Stimulated activated CD4-positive, alpha-beta T cell treated with anti-CD3 and anti-CD28 coated beads, Interleukin-2, amount 100 ng/mL, for 24 hours (primary cell): ENCODE results near the gene TEF.
"Not testable (repeated sequence)": the region's sequence is repeated elsewhere in the genome, so short reads cannot be mapped to it uniquely, and the experiment has no call there.

Experiments
- DNase-seq, 2 donors: peaks; one replicate each; pipeline ENCODE4 v3.0.0-alpha.2; 2020

Gene TEF

DNA sequence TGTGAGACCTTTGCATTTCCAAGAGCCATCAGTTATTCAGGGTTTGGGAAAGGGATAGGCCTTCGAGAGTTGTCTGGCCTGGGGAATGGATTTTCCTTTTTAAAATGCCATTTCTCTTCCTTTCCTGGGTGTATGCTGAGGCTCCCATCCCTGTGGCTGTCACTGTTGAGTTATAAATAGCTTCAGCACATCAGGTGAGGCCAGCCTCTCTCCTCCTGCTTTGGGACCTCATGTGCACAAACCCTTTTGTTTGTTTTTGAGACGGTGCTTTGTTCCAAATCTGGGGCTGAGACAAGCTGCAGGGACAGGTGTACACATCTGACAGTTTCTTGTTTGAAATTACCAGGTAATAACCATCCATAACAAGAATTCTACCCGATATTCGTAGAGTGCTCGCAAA lies 1.3 kb downstream of the TEF start:
- DNase-seq = no peak

DNA sequence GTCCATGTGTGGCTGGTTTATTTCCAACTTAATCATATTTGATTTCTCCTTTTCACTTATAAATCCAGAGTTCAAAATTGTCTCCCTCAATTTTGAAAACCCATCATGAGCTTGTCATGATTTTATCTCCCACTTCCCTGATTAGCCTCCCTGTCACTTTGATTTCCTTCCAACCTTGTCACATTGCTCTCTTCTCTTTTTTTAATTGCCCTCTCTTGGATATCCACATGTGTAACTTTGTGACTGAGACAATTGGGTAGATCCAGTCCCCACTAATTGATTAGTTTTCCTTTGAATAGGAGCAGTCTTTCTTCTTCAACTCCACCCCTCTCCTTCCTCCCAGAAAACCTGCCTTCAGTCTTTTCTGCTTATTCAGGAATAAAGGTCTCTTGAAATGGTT lies 2.4 kb downstream of the TEF start:
- DNase-seq = no peak

DNA sequence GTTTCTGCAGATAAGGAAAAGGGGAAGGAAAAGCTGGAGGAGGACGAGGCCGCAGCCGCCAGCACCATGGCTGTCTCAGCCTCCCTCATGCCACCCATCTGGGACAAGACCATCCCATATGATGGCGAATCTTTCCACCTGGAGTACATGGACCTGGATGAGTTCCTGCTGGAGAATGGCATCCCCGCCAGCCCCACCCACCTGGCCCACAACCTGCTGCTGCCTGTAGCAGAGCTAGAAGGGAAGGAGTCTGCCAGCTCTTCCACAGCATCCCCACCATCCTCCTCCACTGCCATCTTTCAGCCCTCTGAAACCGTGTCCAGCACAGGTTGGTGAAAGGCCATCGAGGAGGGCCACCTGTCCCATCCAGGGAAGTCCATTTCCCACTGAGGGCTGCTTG lies 5.6 kb downstream of the TEF start:
- no peak for DNase-seq

DNA sequence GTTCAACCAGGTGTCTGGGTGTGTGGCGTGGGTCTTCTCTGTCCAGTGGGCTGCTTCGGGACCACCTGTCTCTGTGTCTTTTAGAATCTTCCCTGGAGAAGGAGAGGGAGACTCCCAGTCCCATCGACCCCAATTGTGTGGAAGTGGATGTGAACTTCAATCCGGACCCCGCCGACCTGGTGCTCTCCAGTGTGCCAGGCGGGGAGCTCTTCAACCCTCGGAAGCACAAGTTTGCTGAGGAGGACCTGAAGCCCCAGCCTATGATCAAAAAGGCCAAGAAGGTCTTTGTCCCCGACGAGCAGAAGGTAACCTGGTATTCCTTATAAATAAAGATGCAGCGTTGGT lies 12.2 kb downstream of the TEF start:
- no peak for DNase-seq

DNA sequence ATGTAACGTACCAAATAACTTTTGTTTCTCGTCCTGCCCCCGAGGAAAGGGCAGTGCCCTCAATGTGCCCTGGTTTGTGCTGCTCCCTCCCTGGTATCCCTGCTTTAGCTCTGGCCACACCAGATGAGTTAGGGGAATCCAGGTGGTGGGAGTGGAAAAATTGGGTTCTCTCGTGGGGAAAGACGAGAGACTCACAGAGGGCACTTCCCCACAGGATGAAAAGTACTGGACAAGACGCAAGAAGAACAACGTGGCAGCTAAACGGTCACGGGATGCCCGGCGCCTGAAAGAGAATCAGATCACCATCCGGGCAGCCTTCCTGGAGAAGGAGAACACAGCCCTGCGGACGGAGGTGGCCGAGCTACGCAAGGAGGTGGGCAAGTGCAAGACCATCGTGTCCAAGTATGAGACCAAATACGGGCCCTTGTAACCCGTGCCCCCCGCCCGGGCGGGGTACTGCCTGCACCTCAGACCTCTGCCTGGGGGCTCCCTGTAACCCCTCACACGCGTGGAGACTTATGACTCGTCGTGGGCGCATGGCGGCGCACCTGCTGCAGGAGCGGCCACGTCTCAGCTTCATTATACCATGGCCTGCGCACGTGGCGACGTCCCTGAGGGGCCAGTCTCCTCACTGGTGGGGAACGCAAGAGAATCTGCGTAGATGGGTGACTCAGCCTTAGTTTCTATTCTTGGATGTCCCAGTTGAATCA lies 13.9 kb downstream of the TEF start:
- DNase-seq = no peak

DNA sequence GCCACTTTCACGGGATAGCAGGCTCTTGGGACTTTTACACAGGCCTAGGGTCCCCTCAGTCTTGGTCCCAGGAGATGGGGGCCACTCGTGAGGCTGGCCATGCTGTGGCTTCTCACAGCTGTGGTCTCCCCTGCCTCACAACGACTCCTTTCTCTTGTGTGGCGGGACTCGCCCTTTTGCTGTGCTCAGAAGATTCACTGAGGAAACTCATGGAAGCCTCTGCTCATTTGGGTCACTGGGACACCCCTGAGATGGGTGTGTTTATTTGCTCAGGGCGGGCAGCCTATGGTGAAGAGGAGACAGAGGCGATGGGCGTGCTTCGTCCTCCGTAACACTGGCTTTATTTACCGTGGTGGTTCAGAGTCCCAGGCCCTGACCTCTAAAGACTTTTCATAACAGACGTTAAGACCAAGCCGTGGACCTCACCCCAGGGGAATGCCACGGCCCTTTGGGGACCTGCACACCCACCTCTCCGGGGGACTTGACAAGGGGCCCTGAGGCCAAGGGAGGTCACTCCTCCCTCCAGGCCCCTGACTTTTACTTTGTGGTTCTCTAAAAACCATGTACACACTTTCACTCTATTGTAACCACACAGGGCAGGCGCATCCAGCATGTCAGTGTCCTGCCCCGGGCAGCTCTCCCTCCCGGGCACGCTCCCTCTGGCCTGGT lies 15.5 kb downstream of the TEF start:
- no peak for DNase-seq

DNA sequence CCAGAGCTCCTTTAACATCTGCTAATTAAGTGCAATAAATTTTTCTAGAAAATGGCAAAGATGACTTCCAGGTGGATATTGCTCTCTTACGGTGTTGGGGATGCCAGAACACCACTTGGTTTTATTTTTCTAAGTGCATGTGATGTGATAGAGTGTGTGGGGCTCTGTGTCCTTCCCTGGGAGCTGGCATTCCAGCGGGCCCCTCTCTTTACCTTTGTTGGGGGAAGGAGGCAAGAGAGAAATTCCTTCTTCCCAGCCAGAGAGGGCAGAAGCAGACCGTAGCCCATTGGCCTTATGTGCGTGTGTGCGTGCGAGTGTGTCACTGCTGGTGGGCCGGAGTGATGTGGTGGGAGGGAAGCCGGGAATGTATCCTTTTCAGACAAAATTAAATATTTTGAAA lies 17.2 kb downstream of the TEF start:
- no peak for DNase-seq

DNA sequence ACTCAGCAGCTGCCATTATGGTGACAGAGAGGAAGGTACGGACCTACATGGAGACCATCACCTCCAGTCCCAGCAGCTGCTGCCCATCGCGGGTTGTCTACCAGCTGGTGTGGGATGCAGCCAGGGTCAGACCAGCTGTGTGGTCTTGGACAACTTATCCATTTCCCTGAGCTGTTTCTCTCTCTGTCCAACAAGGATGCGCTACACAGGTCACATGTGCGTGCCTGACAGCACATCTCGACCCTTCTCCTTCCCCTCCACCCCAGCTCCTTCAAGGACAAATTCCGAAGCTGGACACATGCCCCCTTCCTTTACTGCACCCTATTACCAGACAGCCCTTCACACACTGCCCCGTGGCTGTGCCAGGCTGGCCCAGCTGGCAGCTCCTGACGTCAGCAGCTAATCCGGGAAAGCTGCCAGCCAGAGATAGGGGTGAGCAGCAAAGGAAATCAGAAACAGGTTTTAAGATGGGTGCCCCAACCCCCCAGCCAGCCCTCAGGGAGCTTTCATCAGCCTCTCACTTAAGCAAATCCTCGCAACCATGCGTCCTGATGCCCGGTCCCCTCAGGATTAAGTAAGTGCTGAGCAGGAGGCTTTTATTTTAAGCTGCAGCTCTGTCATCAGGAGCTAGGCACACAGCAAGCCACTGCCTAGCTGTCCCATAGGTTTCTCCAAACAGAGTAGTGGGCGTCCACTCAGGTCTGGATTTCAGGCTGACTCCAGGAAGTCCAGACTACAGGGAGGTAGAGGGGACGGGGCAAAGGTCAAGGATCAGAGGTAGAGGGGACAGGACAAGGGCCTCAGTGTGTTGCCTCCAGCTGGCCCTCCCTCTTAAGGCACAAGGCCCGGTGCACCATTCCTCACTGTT lies 20.3 kb downstream of the TEF start:
- DNase-seq = no peak

DNA sequence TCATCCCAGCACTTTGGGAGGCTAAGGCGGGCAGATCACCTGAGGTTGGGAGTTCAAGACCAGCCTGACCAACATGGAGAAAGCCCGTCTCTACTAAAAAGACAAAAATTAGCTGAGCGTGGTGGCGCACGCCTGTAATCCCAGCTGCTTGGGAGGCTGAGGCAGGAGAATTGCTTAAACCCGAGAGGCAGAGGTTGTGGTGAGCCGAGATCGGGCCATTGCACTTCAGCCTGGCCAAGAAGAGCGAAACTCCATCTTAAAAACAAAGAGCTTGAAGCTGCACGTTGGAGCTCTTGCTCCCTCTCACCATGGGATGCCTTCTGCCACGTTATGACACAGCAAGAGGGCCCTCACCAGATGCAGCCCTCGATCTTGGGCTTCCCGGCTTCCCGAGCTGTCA lies 21.1 kb downstream of the TEF start:
- not testable (repeated sequence) for DNase-seq

DNA sequence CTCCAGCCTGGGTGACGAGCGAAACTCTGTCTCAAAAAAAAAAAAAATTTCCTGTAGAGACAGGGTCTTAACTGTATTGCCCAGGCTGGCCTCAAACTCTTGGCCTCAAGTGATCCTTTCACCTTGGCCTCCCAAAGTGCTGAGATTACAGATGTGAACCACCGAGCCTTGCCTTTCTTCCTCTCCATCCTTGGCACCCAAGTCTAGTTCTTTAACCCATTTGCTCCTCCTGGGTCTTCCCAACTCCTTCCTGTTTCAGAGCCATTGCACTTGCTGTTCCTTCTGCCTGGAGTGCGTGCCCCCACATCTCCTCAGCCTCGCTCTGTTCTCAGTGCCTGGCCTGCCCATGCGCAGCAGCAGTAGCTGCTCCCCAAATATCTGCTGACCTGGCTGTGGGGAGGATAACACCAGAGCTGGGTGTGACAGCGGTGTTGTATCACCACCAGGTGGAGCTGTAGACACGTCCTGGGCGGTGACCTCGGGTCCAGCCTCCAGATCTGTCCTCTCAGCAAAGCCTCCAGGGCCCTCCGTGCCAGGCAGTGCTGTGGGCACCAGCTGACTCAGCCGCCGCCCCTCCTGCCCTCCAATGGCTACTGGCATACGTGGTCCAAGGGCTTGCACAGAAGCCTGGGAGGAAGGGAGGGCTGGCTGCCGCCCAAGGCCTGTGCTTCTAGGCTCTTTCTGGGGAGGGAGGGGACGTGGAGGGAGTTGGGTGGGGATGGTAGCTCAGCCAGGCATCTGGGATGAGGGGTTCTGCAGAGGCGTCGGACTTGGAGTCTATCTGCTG lies 22.0 kb downstream of the TEF start:
- peak; percentile 83 to 85 for DNase-seq

DNA sequence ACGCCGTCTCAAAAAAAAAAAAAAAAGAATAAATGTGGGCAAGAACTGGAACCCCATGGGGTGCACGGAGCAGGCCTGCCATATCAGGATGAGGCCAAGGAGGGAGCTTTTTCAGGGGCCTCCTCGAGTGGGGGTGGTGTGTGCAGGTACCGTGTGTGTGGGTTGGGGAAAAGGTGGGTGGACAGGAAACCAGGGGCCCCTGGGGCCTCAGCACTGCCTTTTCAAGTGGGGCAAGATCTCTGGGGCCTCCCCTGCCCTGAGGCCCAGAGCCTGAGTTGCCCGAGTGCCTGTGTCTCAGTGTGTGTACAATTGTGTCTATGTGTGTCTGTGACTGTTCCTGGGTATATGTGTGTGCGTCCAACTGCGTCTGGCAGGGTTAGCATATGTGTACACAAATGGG lies 23.8 kb downstream of the TEF start:
- DNase-seq = peak; percentile 45 to 49

DNA sequence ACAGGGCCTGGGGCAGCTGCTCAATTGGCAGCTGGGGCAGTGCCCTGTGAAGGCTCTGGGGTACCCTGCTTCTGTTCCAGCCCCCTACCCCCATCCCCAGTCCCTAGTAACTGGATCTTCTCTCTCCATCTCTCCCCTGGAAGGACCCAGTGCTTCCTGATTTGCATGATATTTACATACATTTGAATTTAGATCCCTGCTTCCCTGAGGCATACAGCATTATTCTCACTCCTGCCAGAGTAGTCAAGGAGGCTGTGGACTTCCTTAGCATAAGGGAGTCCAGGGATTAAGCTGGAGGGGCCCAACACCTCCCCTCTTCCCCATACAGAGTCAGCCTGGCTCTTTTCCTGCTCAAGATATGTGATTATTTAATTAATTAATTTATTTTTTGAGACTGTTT lies 24.7 kb downstream of the TEF start:
- no peak for DNase-seq

DNA sequence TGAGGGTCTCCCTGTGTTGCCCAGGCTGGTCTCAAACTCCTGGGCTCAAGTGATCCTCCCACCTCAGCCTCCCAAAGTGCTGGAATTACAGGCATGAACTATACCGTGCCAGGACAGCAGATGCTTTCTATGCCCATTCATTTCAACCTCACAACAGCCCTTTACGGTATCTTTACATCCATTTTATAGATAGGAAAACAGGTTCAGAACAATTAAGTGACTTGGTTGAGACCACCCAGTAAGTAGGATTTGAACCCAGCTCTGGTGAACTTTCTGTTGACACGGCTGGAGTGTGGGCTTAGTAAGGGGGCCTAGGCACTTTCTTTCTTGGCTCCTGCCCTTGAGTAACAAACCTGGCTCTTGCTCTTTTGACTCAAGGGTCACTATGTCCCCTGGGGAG lies 25.7 kb downstream of the TEF start:
- DNase-seq = no peak

DNA sequence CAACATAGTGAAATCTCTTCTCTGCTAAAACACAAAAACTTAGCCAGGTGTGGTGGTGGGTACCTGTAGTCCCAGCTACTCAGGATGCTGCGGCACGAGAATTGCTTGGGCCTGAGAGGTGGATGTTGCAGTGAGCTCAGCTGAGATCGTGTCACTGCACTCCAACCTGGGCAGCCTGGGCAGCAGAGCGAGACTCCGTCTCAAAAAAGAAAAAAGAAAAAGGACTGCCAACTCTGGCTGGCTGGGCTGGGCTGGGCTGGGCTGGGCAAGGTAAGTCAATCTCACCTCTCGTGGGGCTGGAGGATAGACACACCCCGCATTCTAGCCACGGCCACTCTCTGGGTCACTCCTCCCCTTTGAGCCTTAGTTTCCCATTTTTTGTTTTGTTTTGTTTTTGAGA lies 26.9 kb downstream of the TEF start:
- DNase-seq = no peak

DNA sequence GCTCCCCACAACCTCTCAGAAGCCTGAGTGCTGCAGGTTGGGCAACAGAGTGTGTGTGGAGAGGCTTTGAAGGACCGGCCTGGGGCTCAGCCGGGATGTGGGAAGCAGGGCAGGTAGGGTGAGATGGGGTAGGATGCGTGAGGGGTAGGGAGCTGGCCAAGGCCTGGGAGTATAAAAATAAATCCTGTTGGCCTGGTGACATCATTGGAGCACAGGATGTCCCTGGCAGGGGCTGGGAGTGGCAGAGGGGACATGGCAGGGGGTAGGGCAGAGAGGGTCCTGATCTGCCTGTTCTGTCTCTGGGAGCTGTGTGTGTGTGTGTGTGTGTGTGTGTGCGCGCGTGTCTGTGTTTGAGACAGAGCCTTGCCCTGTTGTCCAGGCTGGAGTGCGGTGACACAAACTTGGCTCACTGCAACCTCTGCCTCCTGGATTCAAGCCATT lies 28.6 kb downstream of the TEF start:
- DNase-seq = no peak

DNA sequence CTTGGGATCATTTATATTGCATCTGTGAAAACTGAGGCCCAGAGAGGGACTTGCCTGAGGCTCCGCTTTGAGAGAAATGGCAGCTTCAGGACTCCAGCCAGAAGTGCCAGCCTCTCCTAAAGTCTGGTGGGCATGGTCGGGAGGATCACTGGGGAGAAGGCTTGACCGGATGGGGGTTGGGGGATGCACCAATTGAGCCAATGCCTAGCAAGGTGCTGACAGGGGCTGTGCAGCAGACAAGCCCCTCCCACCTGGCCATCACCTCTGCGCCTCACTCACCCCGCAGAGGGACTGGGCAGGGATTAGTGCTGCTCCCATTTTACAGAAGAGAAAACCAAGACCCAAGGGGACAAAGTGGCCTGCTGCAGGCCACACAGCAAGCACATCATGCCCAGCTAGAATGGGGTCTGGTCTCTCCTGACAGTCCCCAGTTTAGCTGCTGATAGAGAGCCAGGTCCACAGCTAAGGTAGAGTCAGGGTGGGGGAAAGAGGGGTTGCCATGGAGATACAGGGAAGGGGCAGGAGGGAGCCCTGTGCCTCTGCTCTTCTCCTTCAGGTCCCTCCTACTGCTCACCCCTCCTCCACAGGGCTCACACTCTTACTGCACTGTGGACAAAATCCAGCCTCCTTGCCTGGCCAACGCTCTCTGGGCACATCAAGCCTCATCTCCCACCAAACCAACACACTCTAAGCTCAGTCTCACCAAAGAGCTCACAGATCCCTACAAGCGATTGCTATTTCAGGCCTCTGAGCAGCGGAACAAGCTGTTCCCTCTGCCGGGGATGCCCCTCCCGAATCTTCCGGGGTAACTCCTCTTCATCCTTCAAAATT lies 29.5 kb downstream of the TEF start:
- no peak for DNase-seq

DNA sequence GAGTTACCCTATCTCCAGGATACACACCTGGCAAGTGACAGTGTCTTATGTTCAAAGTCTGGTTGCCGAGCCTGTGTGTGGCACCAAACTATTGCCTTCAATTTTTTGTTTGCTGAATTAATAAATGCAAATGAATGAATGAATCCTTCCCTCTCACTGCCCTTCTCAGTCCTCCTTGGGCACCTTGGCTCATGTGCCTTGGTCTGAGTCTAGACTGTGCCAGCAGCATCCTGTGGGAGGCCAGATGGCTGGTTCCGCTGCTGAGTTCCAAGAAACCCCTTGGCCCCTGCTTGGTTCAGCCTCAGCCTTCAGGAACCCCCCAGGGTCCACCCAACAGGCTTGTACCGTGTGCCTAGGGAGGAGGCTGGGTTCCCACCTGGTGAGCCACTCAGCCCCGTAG lies 33.8 kb downstream of the TEF start:
- DNase-seq = no peak

DNA sequence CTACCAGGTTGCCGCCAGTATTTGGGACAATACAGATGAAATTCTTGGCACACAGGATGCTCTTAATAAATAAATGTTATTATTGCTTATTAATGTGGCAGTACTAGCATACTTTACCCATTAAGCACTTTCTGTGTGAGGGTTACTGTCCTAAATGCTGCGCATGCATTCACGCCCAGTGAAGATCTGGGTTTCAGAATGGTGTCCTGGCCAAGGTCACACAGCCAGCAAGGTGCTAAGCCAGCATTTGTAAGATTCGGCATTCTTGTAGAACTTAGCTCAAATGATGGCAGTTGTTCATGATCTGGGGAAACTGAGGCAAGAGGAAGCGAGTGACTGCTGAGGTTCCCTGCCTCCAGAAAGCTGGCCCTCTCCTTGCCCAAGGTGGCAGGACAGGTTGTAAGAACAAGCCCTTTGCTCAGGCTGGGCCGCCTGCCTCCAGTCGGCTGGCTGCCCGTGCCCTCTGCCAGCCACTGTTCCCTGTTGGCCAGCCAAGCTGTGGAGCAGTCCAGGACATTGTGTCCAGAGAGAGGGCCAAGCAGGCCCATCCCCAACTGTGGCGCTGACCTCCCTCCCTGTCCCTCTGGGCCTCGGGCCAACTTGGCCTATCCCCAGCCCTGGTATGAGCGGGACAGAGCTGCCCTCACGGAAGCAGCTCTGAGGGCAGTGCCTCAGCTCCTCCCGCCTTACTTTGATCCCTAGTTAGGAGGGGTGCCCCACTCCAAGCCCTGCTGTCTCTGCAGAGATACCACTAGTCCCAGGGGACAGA lies 36.1 kb downstream of the TEF start:
- DNase-seq = no peak

DNA sequence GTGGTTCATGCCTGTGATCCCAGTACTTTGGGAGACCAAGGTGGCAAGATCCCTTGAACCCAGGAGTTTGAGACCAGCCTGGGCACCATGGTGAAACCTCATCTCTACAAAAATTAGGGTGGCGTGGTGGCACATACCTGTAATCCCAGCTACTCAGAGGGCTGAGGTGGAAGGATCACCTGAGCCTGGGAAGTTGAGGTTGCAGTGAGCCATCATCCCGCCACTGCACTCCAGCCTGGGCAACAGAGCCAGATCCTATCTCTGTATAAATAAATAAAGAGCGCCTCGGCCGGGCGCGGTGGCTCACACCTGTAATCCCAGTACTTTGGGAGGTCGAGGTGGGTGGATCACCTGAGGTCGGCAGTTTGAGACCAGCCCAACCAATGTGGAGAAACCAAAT lies 37.0 kb downstream of the TEF start:
- DNase-seq = no peak

DNA sequence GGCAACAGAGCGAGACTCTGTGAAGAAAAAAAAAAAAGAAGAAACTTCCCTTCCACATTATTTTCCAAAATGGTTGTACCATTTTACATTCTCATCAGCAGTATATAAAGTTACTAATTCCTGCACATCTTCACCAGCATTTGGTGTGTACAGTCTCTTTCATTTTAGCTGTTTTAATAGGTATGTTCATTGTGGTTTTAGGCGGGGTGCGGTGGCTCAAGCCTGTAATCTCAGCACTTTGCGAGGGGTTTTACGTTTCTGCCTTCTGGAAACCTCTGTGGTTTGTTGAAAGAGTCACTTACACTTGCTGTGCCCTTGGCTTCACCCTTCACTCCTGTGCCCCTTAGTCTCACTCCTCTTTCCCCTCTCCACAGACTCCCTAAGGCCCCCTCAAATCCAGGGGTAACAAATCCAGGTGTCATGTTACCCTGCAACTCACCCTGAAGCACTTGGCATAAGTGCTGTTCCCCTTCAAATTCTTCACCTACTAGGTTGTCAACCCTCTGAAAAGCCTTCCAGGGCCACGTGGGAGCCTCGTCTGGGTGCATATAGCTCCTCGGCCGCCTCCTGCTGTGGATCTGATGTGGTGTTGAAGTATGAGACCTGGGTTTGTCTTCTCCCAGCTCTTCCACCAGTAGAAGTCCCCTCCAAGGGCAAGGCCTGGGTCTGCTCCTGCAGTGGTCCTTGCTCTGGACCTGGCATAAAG lies 44.1 kb downstream of the TEF start:
- DNase-seq = peak in 1 of 2 donors; percentile 32
